Panc1 (cell line): ENCODE measurements around the gene PRPF39. TPM values are rescaled to one million over a fixed set of nuclear protein-coding genes. Genes with fewer than 3 reads are reported as not detected.

Source experiments
- total RNA-seq: library from RNA; stranded (reverse); gene quantifications from one replicate; pipeline ENCODE4 v1.2.1, GENCODE V29; 2021; ENCODE audit not compliant: unreplicated experiment

The PRPF39 gene
- total RNA-seq, 1 experiment from 2014 or later, result 30.7 TPM

Other genes with a start within 250 kb of the PRPF39 start
- gene KLHL28, start 122.2 kb upstream of the PRPF39 start, total RNA-seq, result 7.2 TPM
- 11.6 TPM for gene TOGARAM1, start 121.9 kb upstream of the PRPF39 start, total RNA-seq
- gene FKBP3, start 50.4 kb downstream of the PRPF39 start, total RNA-seq, result 47.4 TPM
- gene FANCM, start 51.8 kb downstream of the PRPF39 start, total RNA-seq, result 6.6 TPM
- 21.1 TPM for gene MIS18BP1, start 169.1 kb downstream of the PRPF39 start, total RNA-seq